ENCODE measurements around the gene MTMR12. TPM values are rescaled to one million over a fixed set of nuclear protein-coding genes. Genes with fewer than 3 reads are reported as not detected.
"Not testable (repeated sequence)": the region's sequence is repeated elsewhere in the genome, so short reads cannot be mapped to it uniquely, and the experiment has no call there.

Gene MTMR12
- total RNA-seq, 1 donor from 2014 or later: 27.8 TPM

DNA sequence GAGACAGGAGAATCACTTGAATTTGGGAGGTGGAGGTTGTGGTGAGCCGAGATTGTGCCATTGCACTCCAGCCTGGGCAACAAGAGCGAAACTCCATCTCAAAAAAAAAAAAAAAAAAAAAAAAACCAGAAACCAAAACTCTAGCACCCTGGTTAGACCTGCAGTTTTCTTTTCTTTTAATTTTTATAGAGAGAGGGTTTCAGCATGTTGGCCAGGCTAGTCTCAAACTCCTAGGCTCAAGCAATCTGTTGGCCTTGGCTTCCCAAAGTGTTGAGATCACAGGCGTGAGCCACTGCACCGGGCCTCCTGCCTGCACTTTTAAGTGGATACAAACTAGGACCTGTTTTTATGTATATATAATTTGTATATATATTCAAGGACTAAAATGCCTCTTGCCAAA is 12.9 kb upstream of the MTMR12 start:
- intact Hi-C loops (cut with micrococcal nuclease): no loop called here

DNA sequence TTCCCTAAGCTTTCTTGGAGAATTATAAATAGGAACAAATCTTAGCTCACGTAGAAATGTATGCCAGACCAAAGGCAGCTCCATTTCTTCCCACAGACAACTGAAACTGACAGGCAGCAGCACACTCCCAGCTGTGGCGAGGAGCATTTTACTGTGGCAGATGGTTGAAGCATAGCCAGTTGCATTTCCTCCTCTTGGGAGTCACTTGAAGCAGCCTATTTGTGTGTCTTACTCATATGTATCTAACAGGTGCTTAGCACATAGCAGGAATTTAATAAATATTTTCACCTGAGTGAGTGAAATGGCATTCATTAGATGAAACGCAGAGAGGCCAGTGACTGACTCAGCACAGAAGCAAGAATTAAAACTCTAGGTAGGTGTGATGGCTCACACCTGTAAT is 12.3 kb upstream of the MTMR12 start:
- intact Hi-C loops (cut with micrococcal nuclease): no loop called here

DNA sequence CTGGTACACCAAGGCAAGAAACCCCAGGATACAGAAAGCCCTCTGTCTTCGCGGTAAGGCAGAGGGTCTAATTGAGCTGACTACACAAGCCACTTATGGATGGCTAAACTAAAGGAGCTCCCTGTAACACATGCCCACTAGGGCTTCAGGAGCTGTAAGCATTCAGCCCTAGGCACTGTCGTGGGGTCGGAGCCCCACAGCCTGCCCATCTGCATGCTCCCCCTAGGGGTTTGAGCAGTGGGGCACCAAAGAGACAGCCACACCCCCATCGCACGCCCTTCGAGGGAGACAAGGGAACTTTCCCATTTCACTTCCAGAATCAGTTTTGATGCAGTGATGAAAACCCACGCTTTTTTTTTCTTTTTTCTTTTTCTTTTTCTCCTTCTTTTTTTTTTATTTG is 11.0 kb upstream of the MTMR12 start:
- intact Hi-C loops (cut with micrococcal nuclease): no loop called here

- intact Hi-C loops (cut with micrococcal nuclease): no loop called here
These were observed 10.1 kb upstream of the MTMR12 start for GRCh38 chr5:32322882-32323281.

DNA sequence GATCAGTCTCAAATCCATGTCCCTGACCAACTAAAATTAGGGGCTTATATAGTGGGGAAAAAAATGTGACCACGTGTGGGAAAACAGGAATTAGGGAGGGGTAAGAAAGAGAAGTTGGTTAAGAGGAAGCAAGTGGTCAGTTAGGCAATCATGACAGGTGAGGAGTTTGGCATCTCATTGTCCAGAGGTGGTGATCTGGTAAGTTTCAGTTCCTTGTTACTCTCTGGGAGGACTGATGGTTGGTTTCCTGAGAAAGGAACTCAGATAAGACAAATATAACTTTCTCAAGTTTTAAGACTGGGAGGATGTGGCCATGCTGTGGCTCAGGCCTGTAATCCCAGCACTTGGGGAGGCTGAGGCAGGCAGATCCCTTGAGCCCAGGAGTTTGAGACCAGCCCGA is 9.0 kb upstream of the MTMR12 start:
- intact Hi-C loops (cut with micrococcal nuclease): not testable (repeated sequence)

GRCh38 chr5:32320576-32320975 is 7.8 kb upstream of the MTMR12 start:
- intact Hi-C loops (cut with micrococcal nuclease): no loop called here

DNA sequence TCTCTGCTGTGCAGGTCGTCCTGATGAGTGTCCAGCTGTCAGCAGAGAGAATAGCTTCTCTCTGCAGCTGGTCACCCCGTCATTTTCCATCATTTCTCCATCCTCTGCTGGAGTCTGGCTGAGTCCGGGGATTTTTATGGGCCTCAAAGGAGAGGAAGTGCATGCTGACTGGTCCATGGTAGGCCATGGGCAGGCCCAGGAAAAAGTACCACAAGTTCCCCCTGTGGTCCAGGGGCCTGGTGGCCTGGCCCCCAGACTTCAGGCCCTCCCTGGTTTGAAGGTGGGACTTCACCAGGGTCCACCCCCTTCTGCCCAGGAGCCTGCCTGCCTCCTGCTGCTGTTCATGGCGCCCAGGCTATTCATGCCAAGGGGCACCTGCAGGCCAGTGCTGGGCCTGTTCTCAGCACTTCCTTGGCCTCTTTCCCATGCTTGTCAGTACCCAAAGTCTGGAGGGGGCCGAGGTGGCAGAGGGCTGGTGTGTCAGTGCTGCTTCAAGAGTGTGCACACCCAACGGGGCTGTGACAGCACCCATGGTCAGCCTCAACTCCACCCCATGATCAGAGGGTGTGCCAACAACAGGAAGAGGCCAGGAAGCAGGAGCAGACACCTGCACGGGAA is 7.3 kb upstream of the MTMR12 start:
- intact Hi-C loops (cut with micrococcal nuclease): no loop called here

DNA sequence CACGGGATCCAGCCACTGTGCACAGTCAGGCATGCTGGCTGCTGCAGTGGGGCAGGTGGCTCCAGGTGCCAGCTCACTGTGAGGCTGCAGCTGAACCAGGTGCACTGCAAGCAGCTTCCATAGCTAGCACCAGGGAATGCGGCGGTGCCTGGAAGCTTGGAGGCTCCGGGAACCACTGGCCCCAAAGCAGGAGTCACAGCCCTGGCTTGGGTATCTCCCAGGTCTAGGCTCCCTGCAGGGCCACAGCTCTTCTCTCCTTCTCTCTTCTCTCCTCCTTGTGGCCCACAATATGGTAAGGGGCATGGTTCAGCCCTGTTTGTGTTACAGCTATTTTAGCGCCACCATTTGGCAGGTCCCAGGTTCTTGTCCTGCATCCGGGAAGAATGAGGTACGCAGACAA is 6.7 kb upstream of the MTMR12 start:
- intact Hi-C loops (cut with micrococcal nuclease): no loop called here

GRCh38 chr5:32317041-32317440 is 4.3 kb upstream of the MTMR12 start:
- intact Hi-C loops (cut with micrococcal nuclease): no loop called here

- intact Hi-C loops (cut with micrococcal nuclease): no loop called here
These were observed 2.7 kb upstream of the MTMR12 start for GRCh38 chr5:32315221-32316014.

DNA sequence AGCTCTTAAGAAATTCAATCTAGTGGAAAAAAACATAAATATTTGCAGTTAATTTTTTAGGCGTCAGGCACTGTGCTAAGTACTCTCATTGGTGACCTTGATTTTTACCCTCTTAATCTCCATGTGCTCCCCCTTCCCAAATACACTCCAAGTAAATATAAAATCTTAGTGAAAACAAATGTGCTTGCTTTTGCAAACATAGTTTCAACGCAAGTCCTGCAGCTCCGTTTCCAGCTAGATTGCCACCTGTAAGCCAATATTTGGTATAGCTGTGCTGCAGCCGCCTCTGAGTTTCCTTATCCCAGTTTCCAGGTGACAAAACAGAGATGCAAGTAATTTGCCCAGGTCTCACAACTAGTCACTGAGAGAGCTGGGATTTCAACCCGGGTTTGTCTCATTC is 1.9 kb upstream of the MTMR12 start:
- intact Hi-C loops (cut with micrococcal nuclease): loop anchor here (5.0 kb wide), 3 partner anchors 52 to 1693 kb away; partner anchors contain the start of genes AMACR and PDZD2

GRCh38 chr5:32314152-32314488 is 1.4 kb upstream of the MTMR12 start:
- intact Hi-C loops (cut with micrococcal nuclease): loop anchor here (5.0 kb wide), 3 partner anchors 52 to 1693 kb away; partner anchors contain the start of genes AMACR and PDZD2

GRCh38 chr5:32312197-32312594 is 543 bp downstream of the MTMR12 start:
- intact Hi-C loops (cut with micrococcal nuclease): loop anchor here (1.0 to 5.0 kb wide), 7 partner anchors 32 to 1695 kb away; partner anchors contain the start of genes AMACR, C5orf22, DROSHA and PDZD2

DNA sequence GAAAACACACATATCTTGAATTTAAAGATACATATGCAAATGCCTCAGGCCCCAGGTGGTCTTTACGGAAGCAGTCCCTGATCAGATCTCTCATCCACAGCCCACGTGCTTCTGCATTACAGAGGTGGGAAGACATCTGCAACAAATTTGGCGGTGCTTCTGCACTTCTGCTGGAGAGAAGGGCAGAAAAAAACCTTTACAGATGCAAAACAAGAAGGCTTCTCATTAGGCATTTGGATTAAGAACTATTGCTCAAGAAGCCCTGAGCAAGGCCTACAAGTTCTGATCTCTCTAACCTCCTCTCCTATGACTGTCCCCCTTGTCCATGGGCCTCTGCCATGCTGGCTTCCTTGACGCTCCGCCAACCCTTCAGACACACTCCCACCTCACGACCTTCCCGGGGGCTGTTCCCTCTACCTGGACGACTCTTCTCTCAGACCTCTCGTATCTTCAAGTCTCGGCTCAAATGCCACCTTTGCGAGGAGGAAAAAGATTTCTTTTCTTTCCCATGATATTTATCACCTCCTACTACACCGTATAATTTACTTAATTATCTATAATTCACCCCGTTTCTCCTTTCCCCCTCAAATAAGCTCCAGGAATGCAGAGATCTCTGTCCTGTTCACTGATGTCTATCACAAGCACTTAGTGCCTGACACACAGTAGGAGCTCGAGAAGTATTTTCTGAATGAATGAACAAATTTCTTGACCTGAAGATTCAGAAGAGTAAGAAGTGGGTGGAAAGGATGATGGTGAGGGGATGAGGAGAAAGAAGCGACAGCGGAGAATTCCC is 1.1 kb downstream of the MTMR12 start:
- intact Hi-C loops (cut with micrococcal nuclease): loop anchor here (1.0 to 5.0 kb wide), 7 partner anchors 31 to 1696 kb away; partner anchors contain the start of genes AMACR, C5orf22, DROSHA and PDZD2

DNA sequence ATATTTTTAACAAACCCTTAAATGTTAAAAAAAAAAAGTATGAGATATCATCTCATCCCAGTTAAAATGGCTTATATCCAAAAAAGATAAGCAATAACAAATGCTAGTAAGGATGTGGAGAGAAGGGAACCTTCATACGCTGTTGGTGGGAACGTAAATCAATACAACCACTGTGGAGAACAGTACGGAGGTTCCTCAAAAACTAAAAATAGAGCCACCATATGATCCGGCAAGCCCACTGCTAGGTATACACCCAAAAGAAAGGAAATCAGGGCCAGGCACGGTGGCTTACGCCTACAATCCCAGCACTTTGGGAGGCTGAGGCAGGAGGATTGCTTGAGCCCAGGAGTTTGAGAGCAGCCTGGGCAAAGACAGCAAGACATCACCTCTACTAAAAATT is 3.0 kb downstream of the MTMR12 start:
- intact Hi-C loops (cut with micrococcal nuclease): loop anchor here (5.0 kb wide), 3 partner anchors 47 to 1698 kb away; partner anchors contain the start of genes AMACR and PDZD2

DNA sequence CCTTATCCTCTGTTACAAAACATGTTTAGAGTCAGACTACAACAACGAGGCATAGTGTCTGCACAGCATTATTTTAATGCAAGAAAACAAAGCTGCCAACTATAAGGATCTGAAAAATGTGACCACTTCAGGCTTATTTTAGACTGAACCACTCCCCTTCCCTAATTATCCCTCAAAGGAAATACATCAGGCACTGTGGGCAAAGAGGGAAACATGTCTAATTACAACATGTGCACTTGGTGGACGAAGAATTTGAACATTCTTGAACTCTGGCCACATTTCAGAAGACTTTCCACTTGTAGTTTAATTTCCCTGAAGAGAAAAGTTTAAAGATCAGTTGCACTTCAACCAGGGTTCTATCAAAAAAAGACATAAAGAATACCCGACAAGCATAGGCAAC is 3.8 kb downstream of the MTMR12 start:
- intact Hi-C loops (cut with micrococcal nuclease): no loop called here

DNA sequence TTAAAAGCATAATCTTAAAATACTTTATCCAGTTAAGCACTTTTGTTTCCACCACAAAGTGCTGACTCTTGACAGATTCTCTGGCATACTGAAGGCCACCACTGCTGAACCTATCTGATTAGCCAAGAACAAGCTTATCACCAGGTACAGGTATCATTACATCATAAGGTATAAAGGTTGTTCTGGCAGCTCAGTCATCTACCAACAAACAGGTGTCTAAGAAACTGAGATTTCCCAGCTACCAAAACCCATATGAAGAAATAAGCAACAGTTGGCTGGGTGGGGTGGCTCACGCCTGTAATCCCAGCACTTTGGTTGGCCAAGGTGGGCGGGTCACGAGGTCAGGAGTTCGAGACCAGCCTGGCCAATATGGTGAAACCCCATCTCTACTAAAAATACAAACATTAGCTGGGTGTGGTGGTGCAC is 5.0 kb downstream of the MTMR12 start:
- intact Hi-C loops (cut with micrococcal nuclease): no loop called here

GRCh38 chr5:32304622-32305021 is 8.1 kb downstream of the MTMR12 start:
- intact Hi-C loops (cut with micrococcal nuclease): no loop called here

- intact Hi-C loops (cut with micrococcal nuclease): no loop called here
These were observed 9.0 kb downstream of the MTMR12 start for GRCh38 chr5:32303755-32304120.

- intact Hi-C loops (cut with micrococcal nuclease): no loop called here
These were observed 9.6 kb downstream of the MTMR12 start for GRCh38 chr5:32302835-32303754.

DNA sequence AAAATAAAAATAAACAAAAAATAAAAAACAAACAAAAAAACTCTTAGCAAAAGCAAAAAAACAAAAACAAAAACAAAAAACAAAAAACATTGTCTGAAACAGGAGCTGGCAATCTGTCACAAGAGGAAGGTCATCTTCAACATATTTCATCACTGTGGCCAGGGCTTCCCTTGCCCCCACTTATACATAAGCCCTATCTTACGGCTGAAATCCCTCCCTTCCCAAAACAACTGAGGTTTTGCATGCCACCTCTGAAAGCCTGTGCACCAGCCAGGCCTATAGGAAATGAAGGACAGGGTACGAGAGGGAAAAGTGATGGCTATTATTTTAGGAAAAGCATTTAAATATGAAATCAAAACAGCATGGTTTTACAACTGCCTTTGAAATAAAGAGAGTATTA is 10.8 kb downstream of the MTMR12 start:
- intact Hi-C loops (cut with micrococcal nuclease): no loop called here

Data from T-helper 1 cell treated with Interleukin-12 subunit alpha and Interleukin-12 subunit beta and Interleukin-4 antibody, amounts not matched to agents 30 ng/mL and 1 ng/mL, for 36 hours (primary cell).